Measurements from ENCODE around the gene ZNF532.

GRCh38 chr18:58870130-58870529 is 5.5 kb downstream of the ZNF532 start:
- no peak for TF ChIP-seq CTCF (IDR thresholded peaks at IDR 0.05; ENCODE audit: borderline replicate concordance, extremely low read depth, low read length, poor library complexity, severe bottlenecking)
- TF ChIP-seq EZH2 (IDR thresholded peaks at IDR 0.05; ENCODE audit: borderline replicate concordance, low read depth, low read length, severe bottlenecking) = no peak

Measured in DND-41 (cell line).